Measurements from ENCODE around the gene ZBTB40.

Gene ZBTB40

DNA sequence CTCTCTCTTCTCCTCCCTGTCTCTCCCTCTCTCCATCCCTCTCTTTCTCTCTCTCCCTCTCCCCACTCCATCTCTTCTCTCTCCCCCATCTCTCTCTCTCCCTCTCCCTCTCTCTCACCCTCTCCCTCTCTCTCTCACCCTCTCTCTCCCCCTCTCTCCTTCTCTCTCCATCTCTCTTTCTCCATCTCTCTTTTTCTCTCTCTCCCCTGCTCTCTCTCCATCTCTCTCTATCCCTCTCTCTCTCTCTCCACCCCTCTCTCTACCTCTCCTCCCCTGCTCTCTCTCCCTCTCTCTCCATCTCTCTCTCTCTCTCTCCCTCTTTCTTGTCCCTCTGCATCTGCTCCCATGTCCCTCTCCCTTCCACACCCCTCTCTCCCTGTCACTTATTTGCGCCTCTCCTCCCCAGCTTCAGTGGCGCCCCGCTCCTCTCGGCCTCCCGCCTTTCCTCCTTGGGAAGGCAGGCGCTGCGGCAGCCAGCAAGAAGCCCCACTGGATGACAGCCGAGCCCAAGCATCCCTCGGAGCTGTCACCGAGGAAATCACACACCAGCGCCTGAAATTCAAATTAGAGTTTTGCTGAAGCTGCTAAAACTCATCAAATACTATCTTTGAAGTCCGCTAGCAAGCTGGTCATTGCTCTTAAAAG lies 96.3 kb downstream of the ZBTB40 start:
- DNase-seq (ENCODE audit: low read depth): no peak
- no peak overlapping the region for H3K4me3 ChIP-seq (replicated peaks; ENCODE audit: low read depth, low read length)
- TF ChIP-seq, protein P1, sequence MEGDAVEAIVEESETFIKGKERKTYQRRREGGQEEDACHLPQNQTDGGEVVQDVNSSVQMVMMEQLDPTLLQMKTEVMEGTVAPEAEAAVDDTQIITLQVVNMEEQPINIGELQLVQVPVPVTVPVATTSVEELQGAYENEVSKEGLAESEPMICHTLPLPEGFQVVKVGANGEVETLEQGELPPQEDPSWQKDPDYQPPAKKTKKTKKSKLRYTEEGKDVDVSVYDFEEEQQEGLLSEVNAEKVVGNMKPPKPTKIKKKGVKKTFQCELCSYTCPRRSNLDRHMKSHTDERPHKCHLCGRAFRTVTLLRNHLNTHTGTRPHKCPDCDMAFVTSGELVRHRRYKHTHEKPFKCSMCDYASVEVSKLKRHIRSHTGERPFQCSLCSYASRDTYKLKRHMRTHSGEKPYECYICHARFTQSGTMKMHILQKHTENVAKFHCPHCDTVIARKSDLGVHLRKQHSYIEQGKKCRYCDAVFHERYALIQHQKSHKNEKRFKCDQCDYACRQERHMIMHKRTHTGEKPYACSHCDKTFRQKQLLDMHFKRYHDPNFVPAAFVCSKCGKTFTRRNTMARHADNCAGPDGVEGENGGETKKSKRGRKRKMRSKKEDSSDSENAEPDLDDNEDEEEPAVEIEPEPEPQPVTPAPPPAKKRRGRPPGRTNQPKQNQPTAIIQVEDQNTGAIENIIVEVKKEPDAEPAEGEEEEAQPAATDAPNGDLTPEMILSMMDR (IDR thresholded peaks at IDR 0.05; ENCODE audit: low read length, missing control alignments): no peak

- no peak for DNase-seq (ENCODE audit: low read depth)
- no peak overlapping the region for H3K4me3 ChIP-seq (replicated peaks; ENCODE audit: low read depth, low read length)
- TF ChIP-seq, protein P1 (IDR thresholded peaks at IDR 0.05; ENCODE audit: low read length, missing control alignments): no peak
Measured at GRCh38 chr1:22550021-22550420, 98.4 kb downstream of the ZBTB40 start.

- TF ChIP-seq, protein P1 (IDR thresholded peaks at IDR 0.05; ENCODE audit: low read length, missing control alignments): no peak
- H3K4me3 ChIP-seq (replicated peaks; ENCODE audit: low read depth, low read length): no peak overlapping the region
- no peak for DNase-seq (ENCODE audit: low read depth)
Measured at GRCh38 chr1:22551591-22551990, 99.9 kb downstream of the ZBTB40 start.

DNA sequence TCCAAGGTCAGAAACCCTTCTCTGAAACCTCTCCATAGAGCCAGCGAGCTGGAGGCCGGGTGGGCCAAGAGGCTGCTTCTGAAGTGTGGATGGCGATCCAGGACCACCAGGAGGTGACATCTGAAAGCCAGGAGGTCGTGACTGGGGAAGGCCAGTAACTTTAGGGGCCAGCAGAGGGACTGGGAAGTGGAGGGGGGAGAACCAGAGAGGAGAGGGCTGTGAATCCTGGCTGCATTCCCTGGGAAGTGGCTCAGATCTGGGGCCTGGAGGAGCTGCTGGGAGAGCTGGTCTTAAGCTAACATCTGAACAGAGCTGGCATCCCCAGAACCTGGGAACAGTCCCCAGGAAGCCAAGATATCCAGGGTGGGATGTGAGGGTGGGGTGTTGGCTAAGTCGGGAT lies 100.4 kb downstream of the ZBTB40 start:
- no peak overlapping the region for H3K4me3 ChIP-seq (replicated peaks; ENCODE audit: low read depth, low read length)
- TF ChIP-seq, protein P1 (IDR thresholded peaks at IDR 0.05; ENCODE audit: low read length, missing control alignments): no peak
- no peak for DNase-seq (ENCODE audit: low read depth)

DNA sequence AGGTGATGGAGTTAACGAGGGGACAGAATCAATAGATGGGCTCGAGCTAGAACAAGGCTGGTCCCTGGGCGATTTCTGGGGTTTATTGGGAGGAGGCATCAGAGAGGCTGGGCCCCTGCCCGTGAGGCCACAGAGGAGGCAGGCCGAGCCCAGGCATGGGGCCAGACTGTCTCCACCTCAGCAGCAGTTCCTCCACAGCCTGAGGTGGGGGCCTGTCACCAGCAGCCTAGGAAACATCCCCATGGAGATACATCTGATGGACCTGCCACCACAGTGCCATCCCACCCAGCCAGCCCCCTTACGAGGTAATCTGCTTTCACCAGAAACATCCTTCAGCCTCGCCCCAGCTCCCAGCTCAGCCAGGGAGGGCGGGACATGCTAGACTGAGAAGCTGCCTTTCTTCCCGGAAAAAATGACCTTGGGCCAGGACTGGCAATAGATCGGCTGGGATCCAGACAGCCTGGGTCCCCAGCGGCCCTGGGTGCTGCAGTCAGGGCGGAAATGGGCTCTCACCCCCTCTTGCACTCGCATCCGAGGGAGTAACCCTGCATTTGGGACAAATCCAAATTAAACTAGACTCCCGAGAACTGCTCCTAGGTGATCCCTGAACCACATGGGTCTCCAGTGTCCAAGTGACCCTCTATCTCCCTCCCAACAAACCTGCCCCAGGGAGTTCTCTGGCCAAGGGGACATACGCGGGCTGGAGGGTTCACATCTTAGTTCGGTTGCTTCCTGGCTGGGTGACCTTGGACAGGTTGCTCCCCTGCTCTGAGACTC lies 101.6 kb downstream of the ZBTB40 start:
- no peak overlapping the region for H3K4me3 ChIP-seq (replicated peaks; ENCODE audit: low read depth, low read length)
- no peak for DNase-seq (ENCODE audit: low read depth)
- TF ChIP-seq, protein P1 (IDR thresholded peaks at IDR 0.05; ENCODE audit: low read length, missing control alignments): no peak

- TF ChIP-seq, protein P1 (IDR thresholded peaks at IDR 0.05; ENCODE audit: low read length, missing control alignments): no peak
- H3K4me3 ChIP-seq (replicated peaks; ENCODE audit: low read depth, low read length): no peak overlapping the region
- no peak for DNase-seq (ENCODE audit: low read depth)
Measured at GRCh38 chr1:22553991-22554522, 102.4 kb downstream of the ZBTB40 start.

Measured in fibroblast of pulmonary artery (primary cell).